Activated CD4-positive, alpha-beta T cell treated with anti-CD3 and anti-CD28 coated beads, Interleukin-2, amount 50 U/mL, for 16 hours (primary cell): Measurements from ENCODE around the gene TAPT1.

Source experiments
- DNase-seq: peaks from one replicate; pipeline ENCODE4 v3.0.0-alpha.2; 2020

TAPT1 gene

DNA sequence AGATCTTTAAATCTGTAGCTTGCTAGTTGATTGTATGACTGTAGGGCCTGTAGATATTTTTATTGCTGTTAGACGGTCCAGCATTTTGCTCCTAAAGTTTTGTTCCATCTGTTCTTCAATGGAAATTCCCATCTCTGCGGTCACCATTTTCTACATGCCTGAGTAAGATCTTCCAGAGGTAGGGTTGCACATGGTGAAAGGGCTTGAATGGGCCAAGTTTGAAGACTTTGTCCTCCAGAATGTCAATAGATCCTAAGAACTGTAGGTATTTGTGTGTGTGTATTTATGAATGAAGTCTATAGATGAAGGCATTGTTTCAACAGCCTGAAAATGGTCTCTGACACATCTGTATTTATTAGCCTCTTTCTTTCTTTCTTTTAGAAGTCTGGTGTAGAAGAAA is 22.3 kb upstream of the TAPT1 start:
- no peak for DNase-seq

DNA sequence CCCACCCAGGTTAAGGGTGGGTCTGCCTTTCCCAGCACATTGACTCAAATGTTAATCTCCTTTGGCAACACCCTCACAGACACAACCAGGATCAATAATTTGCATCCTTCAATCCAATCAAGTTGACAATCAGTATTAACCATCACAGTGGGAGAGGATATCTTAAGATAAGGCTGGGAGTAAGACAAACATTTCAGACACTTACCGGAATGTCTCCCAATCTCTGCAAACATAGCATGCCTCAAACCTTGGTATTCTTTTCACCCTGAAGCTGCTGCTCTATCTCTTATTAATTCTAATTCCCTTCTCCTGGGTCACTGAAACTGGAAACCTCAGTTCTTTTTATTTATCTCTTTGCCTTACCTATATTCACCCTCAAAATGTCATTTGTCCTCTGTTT is 19.0 kb upstream of the TAPT1 start:
- no peak for DNase-seq

DNA sequence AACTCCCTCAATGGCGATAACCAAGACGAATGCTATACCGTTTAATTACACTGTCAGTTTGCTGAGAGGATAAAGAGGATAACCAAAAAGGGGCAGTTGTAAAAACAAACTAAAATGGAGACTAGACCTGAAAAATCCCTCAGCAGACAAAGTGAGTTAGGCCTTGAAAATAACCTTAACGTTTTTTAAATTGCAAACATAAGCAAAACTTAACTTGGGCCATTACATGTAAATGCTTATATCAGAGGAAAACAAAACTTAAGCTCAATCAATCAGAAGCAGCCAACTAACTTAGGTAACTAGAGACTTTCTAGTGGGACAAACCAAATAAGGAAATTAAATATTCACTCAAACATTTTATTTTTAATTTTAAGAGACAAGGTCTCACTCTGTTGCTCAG is 17.0 kb upstream of the TAPT1 start:
- no peak for DNase-seq

GRCh38 chr4:16240300-16240699 is 14.0 kb upstream of the TAPT1 start:
- DNase-seq, result no peak

- no peak for DNase-seq
These were observed 12.8 kb upstream of the TAPT1 start for GRCh38 chr4:16239086-16239485.

GRCh38 chr4:16238327-16238726 is 12.1 kb upstream of the TAPT1 start:
- peak; percentile 39 for DNase-seq

DNA sequence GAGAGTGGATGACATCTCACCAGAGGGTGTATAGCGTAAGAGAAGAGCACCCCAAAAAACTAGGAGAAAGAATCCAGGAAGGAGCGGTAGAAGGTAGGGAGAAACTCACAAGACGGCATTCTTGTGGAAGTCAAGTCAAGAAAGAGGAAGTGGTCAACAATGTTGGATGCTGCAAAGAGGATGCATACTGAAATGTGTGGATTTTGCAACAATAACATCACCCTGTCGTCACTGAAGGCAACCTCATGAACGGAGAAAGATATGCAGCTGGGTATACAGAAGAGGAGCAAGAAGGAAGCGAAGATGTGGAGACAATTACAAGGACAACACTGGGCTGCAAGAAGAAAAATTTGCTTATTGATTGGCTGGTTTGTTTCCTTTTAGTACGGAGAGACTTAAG is 11.4 kb upstream of the TAPT1 start:
- DNase-seq, result no peak

GRCh38 chr4:16236402-16237023 is 10.2 kb upstream of the TAPT1 start:
- no peak for DNase-seq

GRCh38 chr4:16235209-16235608 is 8.9 kb upstream of the TAPT1 start:
- no peak for DNase-seq

DNA sequence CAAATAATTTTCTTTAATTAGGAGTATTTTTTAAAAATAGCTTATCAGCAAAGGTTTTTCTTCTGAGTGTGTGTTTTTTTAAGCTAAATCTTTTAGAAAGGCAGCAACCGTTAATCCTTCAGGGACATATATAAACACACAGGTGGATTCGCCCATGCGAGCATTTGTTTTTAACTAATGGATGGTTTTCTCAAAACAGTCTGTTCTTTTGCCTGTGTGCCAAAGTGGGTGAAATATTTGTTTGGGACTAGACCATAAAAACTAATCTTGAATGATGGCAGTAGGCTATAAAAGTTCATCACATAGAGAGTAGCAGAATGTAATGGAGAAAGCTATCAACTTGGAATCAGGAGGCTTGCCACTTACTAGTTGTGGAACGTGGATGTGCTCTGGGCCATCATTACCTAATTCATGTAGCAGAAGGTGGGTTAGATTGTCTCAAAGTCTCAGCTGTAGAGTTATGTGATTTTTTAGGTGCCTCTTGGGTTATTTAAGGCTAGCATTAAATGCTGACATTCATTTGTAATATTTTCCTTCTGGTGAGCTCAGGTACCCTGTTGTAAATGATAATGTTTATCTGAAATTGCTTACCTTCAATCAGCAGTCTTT is 7.4 kb upstream of the TAPT1 start:
- no peak for DNase-seq

DNA sequence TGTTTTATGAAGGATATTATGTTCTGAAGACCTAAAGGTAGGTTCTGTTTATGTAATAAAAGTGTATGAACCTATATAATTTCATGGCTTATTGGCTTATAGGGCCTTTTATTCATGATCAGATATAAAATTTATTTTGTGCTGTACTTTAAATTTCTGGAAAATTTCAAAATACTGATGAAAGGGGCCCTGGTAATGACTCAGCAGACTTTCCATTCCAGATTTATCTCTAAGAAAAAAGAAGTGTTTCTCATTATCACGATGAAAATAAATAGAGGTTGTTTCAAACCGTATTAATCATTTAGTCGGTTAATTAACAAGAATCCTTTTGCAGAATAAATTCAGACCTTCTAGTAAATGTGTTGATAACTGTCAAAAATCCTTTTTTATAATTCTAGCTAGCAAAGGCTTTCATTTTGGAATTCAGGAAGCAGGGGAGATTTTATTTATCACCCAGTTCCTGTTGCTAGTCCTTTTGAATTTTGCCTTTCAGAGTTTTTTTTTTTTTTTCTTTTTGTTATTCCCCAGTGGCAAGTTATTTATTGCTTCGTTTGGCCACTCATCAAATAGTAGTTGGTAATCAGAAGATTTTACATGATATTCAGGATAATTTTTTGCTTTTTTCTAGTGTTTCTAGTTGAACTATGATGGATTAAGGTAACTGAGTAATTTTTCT is 5.4 kb upstream of the TAPT1 start:
- DNase-seq, result no peak

GRCh38 chr4:16230308-16230707 is 4.0 kb upstream of the TAPT1 start:
- DNase-seq, result no peak

DNA sequence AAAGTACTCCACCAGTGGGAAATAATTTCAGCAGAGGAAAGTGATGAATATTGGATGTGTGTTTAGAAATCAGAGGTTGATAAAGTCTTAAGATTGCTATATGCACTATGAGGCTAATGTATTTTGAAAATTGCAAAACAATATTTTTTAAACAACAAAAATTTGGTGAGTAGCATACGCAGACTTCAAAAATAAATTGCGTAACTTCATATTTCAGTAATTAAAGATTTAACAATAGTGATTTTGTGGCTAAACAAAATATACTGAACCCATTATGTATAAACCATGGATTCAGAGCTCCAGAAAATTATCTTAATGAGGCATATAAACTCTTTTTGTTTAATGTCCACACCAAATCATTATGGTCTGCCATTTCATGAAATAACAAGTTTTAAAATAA is 3.3 kb upstream of the TAPT1 start:
- DNase-seq, result no peak

GRCh38 chr4:16227462-16227868 is 1.2 kb upstream of the TAPT1 start:
- no peak for DNase-seq

DNA sequence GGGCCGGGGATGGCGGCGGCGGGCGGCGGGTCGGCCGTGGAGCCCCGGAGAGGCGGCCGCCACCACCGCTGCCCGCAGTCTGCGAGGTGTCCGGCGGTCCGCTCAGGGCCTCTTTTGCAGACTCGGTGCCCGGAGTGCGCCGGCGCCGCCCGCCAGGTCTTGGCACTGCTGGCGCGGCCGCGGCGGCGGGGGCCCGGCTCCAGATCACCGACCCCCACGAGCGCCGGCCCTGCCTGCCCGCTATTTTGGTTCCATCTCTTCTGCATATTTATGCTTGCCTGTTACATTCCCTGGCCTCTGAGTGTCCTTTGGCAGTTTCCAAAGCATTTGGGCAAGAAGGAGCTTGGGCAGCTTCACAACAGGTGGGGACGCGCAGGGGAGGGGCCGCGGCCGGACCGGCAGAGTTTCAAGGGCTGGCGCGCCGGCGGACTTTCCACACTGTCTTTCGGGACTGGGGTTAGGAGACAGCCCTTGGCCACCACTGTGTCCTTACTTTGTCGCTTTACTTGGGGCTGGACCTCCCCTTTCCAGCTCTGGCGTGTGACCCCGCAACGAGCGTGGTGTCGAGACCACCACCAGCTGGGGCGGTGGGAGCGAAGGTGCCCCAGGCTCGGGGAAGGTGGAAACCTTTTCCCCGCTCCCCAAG is 668 bp upstream of the TAPT1 start:
- peak; percentile 34 for DNase-seq

- DNase-seq, result no peak
These were observed 956 bp downstream of the TAPT1 start for GRCh38 chr4:16225167-16225862.

DNA sequence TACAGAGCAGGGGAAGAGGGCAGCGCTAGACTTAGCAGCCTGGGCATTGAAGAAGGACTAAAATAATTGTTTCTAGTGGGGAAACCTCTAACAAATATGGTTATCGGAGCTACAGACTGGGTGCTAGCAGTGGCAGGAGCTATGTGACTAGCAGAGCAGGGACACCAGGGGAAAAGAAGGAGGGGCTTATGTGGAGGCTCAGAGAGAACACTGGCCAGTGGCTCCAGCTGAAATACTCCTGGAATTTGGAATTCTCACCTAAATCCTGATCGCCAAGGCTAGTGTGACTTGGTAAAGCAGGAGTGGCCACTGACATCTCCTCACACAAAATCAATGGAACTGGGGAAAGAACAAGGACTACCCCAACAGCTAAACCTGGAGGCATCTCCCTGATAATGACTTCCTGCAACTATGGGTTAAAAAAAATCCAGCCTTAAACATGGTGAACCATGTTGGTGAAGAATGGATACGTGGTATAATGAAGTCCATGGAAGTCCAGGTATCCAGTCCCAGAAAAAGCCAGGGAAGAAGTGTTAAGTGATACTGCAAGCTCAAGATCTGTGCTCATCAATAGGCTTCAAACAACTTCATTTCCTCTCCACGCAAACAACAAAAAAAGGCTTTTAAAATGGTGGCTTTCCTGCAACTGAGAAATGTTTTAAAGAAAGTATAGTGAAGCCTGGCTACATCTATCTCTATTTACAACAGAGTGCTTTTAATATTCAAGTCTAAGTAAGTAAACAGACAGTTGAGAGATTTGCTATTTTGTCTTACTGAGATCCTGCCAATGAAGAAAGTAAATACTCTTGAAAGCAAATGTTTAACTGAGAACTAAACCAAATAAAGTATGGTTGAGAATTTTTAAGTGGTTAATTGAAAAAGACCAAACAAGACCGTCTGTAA is 1.8 kb downstream of the TAPT1 start:
- no peak for DNase-seq

DNA sequence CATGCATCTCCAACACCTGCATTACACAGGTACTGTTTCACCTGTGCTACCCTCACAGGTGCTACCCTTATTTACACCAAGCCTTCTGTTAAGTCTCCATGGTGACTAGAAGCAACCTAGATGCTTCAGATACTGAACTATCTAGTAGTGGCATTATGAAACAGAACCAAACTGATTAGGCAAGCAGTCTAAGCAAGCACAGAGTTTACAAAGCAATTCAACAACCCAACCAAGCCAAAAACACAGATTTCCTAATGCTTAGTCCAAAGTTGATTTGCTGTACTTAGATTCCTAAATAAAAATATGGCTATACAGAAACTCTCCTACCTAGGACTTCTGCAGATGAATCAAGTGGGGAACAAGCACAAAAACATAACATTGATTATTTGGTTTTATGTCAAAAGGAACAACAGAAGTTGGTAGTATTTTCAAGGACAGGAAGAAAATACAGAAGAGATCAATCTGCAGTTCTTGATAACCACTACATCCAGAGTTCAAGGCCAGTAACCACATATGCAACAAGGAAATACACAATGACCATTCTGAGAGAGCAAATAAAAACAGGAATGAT is 3.2 kb downstream of the TAPT1 start:
- DNase-seq, result no peak

DNA sequence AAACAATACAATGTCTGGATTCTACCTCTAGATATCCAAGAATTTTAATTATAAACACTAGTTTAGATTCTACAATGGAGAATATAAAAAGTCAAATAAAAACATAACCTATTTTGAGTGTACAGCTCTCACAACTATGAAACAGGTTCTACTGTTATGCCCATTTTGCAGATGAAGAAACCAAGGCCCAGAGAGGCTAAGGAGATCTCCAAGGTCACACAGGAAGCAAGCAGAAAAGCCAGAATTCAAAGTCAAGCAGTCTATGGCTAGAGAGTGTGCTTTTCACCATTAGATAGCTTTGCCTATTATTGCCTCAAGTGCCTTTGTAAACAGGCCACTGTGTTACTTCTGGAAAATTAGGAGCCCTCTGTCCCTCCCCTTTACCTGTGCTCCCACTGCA is 7.3 kb downstream of the TAPT1 start:
- no peak for DNase-seq

DNA sequence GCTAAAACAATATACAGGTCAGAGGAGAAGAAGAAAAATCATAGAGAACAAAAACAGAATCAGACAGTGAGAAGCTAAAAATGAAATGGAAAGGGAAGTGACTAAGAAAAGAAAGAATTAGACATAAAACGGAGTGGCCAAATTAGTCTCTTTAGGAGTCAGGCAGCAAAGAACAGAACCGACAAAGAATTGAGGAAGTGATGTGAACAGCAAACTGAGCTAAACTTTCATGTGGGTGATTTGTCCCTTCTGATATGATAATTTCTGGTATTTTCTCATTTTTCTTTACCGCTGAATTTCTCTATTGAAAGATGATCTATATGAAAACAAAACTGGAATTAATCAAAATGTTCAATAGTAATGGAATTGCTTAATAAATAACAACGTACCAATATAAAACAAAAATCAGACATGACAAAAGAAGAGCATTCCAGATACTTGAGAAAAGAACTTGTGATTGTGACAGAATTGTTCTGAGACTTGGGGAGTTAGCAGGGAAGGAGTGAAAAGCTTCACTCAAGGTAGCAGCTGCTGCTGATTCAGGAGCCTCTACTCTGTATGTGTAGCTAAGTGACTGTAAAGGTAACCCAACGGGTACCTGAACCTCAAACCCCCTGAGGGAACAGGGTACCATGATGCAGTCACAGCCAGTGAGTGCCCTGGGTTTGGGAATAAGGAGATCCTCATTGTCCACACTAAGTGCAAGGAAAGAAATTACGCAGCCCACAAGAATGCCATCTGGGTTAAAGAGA is 8.8 kb downstream of the TAPT1 start:
- peak; percentile 42 for DNase-seq

DNA sequence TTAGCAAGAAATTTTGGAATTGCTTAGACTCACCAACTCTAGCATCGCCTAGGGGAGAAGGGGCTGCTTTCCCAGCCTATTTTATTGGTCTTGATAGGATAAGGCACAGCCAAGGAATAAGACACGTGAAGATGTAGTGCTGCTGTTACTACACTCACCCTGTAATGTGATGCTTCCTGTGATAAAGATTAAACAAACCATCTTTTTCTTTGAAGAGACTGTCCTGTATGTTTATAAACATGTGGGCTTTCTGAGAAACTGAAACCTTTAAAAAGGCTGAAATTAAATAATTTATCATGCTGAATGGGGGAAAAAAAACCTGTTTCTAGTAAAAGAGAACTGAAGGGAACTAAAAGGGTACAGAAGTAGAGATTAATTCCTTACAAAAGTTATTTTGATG is 13.2 kb downstream of the TAPT1 start:
- DNase-seq, result no peak
